GM19467 (cell line): ENCODE results near the gene SLC7A11.

Source experiments
- ATAC-seq: cut with Tn5 transposase; IDR thresholded peaks from one replicate; pipeline ENCODE4 v1.9.1; 2021; ENCODE audit warnings: mild to moderate bottlenecking, moderate library complexity; ENCODE audit not compliant: unreplicated experiment

Gene SLC7A11

DNA sequence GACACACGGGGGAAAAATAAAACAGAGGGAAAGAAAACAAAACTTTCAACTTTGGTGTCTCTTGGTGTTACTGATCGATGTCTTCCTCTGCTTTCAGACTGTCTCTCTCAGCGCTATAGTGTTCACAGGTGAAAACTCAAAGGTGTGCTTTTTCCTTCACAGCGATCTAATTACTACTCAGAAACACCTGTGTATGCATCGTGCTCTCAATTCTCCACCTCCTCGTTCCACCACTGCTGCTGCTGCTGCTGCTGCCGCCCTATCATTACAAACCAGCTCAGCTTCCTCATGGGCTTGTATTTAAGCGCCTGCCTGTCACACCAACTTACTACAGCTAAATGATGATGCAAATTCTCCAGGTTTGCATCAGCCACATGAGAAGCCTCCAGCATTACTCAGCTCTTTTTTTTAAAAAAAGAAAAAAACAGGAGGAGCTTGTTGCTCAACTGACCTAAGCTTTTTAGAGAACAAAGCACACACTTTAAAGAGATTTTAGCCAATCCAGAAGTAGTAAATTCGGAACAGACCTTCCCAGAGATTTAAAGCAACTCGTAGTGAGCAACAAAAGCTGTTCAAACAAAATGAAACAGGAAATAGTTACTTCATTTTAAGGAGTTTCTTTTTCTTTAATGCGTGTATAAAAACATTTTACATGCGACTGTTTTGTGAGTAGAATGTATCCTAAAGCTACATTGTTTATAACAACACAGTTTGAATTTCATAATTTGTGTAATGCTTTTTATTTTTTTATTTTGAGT lies at the start of gene SLC7A11:
TSS of gene SLC7A11 (minus strand) at position 274 of the 758 bp plus-strand sequence. CDS start 280 bp downstream, outside the sequence.
- peak; percentile 99 for ATAC-seq

GRCh38 chr4:138291431-138291830 lies 49.3 kb upstream of the SLC7A11 start:
- no peak for ATAC-seq

- ATAC-seq: no peak
These were observed 48.7 kb upstream of the SLC7A11 start for GRCh38 chr4:138290805-138291204.

GRCh38 chr4:138279286-138279685 lies 37.1 kb upstream of the SLC7A11 start:
- ATAC-seq: no peak

- ATAC-seq: no peak
These were observed 35.0 kb upstream of the SLC7A11 start for GRCh38 chr4:138277133-138277532.

DNA sequence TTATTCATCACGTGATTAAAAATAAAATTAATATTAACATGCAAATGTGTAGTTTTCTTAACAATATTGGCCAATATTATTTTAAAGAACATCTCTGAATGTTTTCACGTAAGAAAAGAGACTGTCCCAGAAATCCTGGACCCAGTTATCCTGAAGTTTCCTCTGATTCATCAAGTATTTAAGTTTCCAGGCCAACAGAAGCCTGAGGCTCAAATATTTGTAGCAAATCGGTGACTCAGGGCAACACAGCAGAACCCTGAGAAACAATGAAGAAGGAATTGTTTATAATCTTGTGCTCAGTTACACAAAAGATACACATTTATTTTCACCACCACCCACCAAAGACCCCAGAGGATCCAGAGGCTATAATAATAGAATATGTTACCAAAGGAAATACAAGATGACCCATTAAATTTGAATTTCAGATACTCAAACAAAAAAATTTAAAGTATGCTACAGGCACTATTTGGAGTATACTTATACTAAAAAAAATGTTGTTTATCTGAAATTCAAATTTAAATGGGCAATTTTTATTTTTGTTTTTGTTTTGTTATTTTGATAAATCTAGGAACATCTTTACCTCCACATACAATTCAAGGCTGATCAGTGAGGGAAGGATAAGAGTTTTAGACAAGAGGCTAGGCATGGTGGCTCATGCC lies 33.9 kb upstream of the SLC7A11 start:
- no peak for ATAC-seq

DNA sequence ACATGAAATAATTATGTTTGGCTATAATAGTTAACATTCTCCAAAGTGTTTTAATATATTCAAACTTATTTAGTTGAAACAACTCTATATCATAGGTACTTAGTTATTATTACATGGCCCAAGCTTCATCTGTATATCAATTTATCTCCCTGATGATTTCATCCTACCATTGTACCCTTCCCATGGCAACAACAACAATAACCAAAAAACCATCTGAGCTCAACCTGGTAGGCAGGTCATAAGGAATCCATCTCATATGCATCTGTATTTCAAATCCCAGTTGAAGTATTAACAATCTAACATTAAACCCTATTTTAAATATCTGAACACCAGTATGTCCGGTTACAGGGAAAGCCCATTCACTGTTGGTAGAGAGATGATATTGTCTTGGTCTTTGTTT lies 33.1 kb upstream of the SLC7A11 start:
- no peak for ATAC-seq

DNA sequence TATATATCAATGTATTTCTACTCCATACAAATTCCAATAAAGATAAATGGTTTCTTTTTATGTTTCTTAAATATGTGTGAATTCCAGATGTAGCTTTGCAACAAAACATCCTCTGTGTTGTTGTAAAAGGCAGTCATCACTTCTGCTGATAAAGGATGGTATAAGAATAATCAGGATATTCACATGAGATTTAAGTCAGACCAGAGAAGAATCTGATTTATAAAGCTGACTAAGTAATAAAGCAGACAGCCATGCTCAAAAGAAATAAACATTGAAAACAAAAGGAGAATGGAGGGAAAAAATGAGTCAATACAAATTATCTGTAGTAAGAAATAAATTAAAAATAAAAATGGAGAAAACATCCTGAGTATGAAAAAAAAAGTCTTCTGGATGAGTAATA lies 27.0 kb upstream of the SLC7A11 start:
- no peak for ATAC-seq

DNA sequence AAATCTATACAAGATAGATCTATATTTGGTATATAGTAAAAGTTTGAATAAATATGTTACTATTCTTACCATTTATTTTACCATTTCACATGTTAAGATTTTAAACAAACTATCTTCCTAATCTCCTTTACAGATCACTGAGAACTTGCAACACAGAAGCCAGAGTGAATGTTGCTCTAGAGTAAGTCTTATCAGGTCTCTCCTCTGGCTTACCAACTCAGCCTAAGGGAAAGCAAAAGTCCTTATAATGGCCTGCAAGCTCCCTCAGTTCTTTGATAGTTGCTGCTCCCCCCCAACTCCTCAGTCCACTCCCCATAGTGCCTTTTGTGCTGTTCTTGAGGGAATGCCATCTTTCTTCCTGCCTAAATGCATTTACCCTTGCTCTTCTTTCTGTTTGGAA lies 25.7 kb upstream of the SLC7A11 start:
- ATAC-seq: no peak

- no peak for ATAC-seq
These were observed 24.8 kb upstream of the SLC7A11 start for GRCh38 chr4:138266948-138267347.

- ATAC-seq: no peak
These were observed 21.2 kb upstream of the SLC7A11 start for GRCh38 chr4:138263247-138263816.

- ATAC-seq: no peak
These were observed 20.3 kb upstream of the SLC7A11 start for GRCh38 chr4:138262469-138262868.

DNA sequence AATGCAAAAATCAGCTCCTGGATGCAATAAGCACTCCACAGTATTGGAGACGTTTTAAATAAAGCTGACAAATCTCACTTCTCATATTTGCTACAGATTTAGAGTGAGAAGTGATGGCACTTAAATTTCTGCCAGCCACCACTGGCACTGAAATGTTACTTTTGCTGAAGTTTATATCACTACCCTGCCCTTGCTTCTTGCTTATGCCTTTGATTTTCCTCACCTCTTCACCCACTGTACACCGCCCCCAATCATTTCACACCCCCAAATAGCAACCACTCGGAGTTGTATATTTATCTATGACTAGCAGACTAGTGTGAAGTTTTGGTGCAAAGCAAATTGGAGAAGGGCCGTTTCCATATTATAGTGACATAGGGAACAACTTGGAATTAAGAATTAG lies 19.9 kb upstream of the SLC7A11 start:
- no peak for ATAC-seq

GRCh38 chr4:138259824-138260223 lies 17.7 kb upstream of the SLC7A11 start:
- ATAC-seq: no peak

DNA sequence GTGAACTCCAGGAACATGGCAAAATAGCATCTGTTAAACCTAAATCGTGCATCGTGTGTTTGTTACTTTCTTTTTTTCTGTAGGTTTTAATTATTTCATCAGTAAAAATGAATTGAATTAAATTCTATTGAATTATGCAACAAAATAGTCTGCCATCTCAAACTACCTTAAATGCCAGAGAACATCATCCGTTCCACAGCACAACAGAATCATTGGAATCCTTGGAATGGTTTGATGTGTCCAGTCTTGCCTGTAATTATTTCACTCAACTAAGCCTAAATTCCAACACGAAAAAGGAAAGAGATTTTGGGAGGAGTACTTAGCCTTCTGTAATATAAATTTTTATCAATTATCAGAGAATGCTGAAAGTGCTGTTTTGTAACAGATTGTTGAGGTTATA lies 17.1 kb upstream of the SLC7A11 start:
- no peak for ATAC-seq

GRCh38 chr4:138256608-138257007 lies 14.5 kb upstream of the SLC7A11 start:
- ATAC-seq: no peak

DNA sequence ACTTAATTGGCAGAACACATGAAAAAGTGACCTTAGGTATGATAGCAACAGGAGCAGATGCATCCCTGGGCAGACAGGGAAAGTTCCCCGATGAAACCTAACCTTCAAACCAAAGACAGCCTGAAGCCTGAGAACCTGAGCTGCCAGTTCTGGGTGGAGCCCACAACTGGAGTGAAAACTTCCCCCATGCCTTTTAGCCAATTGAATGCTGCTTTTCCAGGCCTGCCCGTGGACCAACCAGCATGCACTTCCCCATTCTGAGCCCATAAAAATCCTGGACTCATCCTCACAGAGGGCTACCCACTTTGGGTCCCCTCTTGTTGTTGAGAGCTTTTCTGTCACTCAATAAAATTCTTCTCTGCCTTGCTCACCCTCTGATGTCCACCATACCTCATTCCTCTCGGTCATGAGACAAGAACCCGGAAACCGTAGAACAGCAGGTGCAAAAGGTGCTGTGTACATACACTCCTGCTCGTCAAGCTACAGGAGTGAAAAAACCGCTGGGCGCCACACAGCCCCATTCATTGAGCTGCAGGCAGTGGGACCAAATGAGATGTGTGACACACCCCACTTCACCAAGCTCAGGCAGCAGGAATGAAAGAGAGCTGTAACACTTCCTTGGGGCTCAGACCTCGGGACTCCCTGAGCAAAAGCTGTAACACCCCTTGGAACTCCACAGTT lies 13.9 kb upstream of the SLC7A11 start:
- ATAC-seq: no peak

DNA sequence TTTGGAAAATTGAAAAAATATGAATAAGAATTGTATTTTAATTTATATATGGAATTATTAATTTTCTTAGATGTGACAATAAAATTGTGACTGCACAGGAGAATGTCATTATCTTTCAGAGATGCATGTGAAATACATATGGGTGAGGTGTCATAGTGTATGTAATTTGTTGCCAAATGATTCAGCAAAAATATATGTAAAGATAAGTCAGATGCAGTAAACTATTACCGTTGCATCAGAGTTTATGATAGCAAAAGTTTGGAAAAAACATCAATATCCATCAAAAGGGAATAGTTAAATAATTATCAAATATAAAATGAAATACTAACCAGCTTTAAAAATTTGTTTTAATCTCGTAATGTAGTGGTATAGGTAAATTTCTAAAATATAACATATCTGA lies 10.4 kb upstream of the SLC7A11 start:
- ATAC-seq: no peak

DNA sequence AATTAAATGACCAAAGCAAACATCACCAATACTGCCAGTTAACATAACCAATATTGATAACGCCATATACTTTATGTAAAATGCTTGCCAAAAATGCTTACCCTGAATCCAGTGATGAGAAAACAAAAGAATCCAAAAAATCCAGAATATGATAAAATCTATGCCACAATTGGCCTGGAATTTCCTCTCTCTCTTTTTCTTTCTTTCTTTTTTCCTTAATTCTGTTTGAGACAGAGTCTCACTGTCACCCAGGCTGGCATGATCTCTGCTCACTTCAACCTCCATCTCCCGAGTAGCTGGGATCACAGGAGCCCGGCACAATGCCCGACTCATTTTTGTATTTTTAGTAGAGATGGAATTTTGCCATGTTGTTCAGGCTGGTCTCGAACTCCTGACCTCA lies 9.8 kb upstream of the SLC7A11 start:
- no peak for ATAC-seq

DNA sequence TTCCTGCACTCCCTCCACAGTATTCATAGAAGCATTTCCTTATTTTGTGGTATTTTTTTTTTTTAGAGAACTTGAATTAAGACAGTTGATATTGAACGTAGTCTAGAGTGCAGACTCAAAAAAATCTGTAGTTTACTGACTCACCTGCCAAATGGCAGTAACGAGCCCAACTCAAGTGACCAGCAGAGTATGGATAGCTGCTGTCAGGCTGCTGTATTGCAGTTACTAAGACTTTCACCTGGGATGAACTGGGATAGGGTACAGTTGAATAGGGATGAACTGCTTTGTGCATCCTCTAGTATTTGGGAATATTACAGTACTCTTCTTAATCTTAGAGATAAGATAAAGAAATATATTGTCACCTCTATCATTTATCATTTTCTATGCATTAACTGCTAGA lies 7.0 kb upstream of the SLC7A11 start:
- ATAC-seq: no peak

DNA sequence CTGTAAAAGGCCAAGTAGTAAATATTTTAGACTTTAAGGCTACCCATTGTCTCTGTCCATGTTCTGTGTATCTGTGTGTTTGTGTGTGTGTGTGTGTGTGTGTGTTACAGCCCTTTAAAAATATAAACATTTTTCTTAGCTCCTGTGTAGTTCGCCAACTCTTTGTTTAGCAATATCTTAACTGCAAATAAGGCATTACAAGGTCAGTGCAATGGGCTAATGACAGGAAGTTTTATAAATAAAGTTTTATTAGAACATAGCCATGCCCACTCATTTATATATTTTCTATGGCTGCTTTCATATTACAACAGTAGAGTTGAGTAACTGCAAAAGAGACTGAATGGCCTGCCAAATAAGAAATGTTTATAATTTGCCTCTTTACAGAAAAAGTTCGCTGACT lies 5.9 kb upstream of the SLC7A11 start:
- no peak for ATAC-seq

DNA sequence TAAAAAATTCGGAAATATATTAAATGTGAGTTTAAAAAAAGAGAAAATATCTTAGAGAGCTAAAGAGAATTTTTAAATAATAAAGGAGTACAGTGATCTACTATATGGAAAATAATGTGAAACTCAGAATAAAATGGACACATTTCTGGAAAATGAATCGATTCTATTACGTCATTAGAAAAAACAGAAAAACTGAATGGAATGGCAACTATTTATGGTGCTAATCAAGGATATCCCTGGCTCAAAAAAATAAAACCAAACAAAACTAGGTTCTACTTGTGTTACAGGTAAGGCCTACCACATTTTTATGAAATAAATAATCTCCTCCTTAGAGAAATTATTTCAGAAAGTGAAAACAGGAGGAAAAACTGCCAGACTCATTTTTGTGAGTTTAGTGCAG lies 5.5 kb upstream of the SLC7A11 start:
- ATAC-seq: no peak
